Body of pancreas (tissue), 4 donors: ENCODE measurements around the gene FBXO21.

ENCODE experiments used
- CTCF ChIP-seq, 7 experiments: fragments of 450-650 bp in 4 of 7; fragments of 200-600 bp in 3 of 7; sonication (generic) in 3 of 7; IDR thresholded peaks; one replicate each; pipeline ENCODE4 v1.5.1; 2016 to 2019; ENCODE audit warnings: antibody characterized with exemption in 7 of 7
- POLR2A ChIP-seq, 3 donors: fragments of 450-650 bp; IDR thresholded peaks; one replicate each; pipeline ENCODE4 v1.6.1; 2016; ENCODE audit warnings: antibody characterized with exemption in 3 of 3, mild to moderate bottlenecking in 2 of 3

- TF ChIP-seq CTCF (IDR thresholded peaks at IDR 0.05) (no peak), POLR2A (IDR thresholded peaks at IDR 0.05) (no peak)
Observed at GRCh38 chr12:117118838-117119591, 71.3 kb downstream of the FBXO21 start.
